Stimulated activated memory B cell treated with anti-CD40 and anti-IgM and Interleukin-4, amounts not matched to agents 10 μg/mL and 1 μg/mL and 100 μg/mL, for 72 hours (primary cell): ENCODE data around the gene ANKRD10.

Source experiments
- ATAC-seq: fragments of 150-1000 bp; cut with Tn5 transposase; 2 replicates; pipeline ENCODE4 v1.10.0; 2021
- H3K27ac Mint-ChIP-seq: one replicate; pipeline ENCODE4 v1.8.0; 2022; ENCODE audit warnings: mild to moderate bottlenecking, mixed read lengths
- H3K27me3 Mint-ChIP-seq: one replicate; pipeline ENCODE4 v1.8.0; 2022; ENCODE audit warnings: mixed read lengths
- H3K36me3 Mint-ChIP-seq: one replicate; pipeline ENCODE4 v1.8.0; 2022; ENCODE audit warnings: mixed read lengths
- H3K4me1 Mint-ChIP-seq: one replicate; pipeline ENCODE4 v1.8.0; 2022; ENCODE audit warnings: mixed read lengths
- H3K4me3 Mint-ChIP-seq: one replicate; pipeline ENCODE4 v1.8.0; 2022; ENCODE audit warnings: mild to moderate bottlenecking, moderate library complexity, mixed read lengths
- H3K9me3 Mint-ChIP-seq: one replicate; pipeline ENCODE4 v1.8.0; 2022; ENCODE audit warnings: mixed read lengths

ANKRD10 gene

GRCh38 chr13:110929104-110929777, 14.4 kb upstream of the ANKRD10 start:
- no peak overlapping the region for H3K4me3 Mint-ChIP-seq
- peak overlapping the region; percentile 44 for H3K27ac Mint-ChIP-seq
- peaks cover 10% of the 10 kb centered on the region for H3K36me3 Mint-ChIP-seq
- peaks cover 10% of the 10 kb centered on the region for H3K9me3 Mint-ChIP-seq
- H3K4me1 Mint-ChIP-seq: peaks cover 18% of the 10 kb centered on the region
- no peaks in the 10 kb centered on the region for H3K27me3 Mint-ChIP-seq
- peak; percentile 48 for ATAC-seq

GRCh38 chr13:110925023-110925612, 10.2 kb upstream of the ANKRD10 start:
- no peaks in the 10 kb centered on the region for H3K36me3 Mint-ChIP-seq
- ATAC-seq: no peak
- no peak overlapping the region for H3K4me3 Mint-ChIP-seq
- H3K9me3 Mint-ChIP-seq: no peaks in the 10 kb centered on the region
- no peaks in the 10 kb centered on the region for H3K27me3 Mint-ChIP-seq
- H3K4me1 Mint-ChIP-seq: peaks cover 51% of the 10 kb centered on the region
- peak overlapping the region; percentile 10 for H3K27ac Mint-ChIP-seq

- Mint-ChIP-seq H3K36me3 (no peaks in the 10 kb centered on the region), H3K27me3 (no peaks in the 10 kb centered on the region), H3K27ac (peak overlapping the region; percentile 10), H3K4me1 (peaks cover 53% of the 10 kb centered on the region), H3K9me3 (no peaks in the 10 kb centered on the region), H3K4me3 (no peak overlapping the region)
- ATAC-seq: no peak
Observed at GRCh38 chr13:110924639-110924934, 9.7 kb upstream of the ANKRD10 start.

- no peak for ATAC-seq
- Mint-ChIP-seq H3K27me3 (no peaks in the 10 kb centered on the region), H3K27ac (peak overlapping the region; percentile 10), H3K9me3 (no peaks in the 10 kb centered on the region), H3K4me3 (no peak overlapping the region), H3K36me3 (no peaks in the 10 kb centered on the region), H3K4me1 (peaks cover 52% of the 10 kb centered on the region)
Observed at GRCh38 chr13:110923777-110924638, 9.1 kb upstream of the ANKRD10 start.

GRCh38 chr13:110923086-110923485, 8.2 kb upstream of the ANKRD10 start:
- Mint-ChIP-seq H3K4me1 (peaks cover 52% of the 10 kb centered on the region), H3K27ac (no peak overlapping the region), H3K36me3 (no peaks in the 10 kb centered on the region), H3K4me3 (no peak overlapping the region), H3K27me3 (no peaks in the 10 kb centered on the region), H3K9me3 (no peaks in the 10 kb centered on the region)
- no peak for ATAC-seq

- H3K4me3 Mint-ChIP-seq: no peak overlapping the region
Observed at GRCh38 chr13:110922506-110922905, 7.6 kb upstream of the ANKRD10 start.

GRCh38 chr13:110921695-110922094, 6.8 kb upstream of the ANKRD10 start:
- no peaks in the 10 kb centered on the region for H3K27me3 Mint-ChIP-seq
- H3K4me3 Mint-ChIP-seq: peak overlapping the region; percentile 16
- peak overlapping the region; percentile 91 for H3K27ac Mint-ChIP-seq
- no peaks in the 10 kb centered on the region for H3K9me3 Mint-ChIP-seq
- H3K36me3 Mint-ChIP-seq: no peaks in the 10 kb centered on the region
- no peak for ATAC-seq
- H3K4me1 Mint-ChIP-seq: peaks cover 61% of the 10 kb centered on the region

More at GRCh38 chr13:110922506-110922905, 7.6 kb upstream of the ANKRD10 start:
- no peak for ATAC-seq
- no peaks in the 10 kb centered on the region for H3K27me3 Mint-ChIP-seq
- H3K9me3 Mint-ChIP-seq: no peaks in the 10 kb centered on the region
- H3K4me1 Mint-ChIP-seq: peaks cover 57% of the 10 kb centered on the region
- no peaks in the 10 kb centered on the region for H3K36me3 Mint-ChIP-seq
- H3K27ac Mint-ChIP-seq: no peak overlapping the region

GRCh38 chr13:110921209-110921608, 6.3 kb upstream of the ANKRD10 start:
- no peaks in the 10 kb centered on the region for H3K27me3 Mint-ChIP-seq
- peak; percentile 66 for ATAC-seq
- H3K9me3 Mint-ChIP-seq: no peaks in the 10 kb centered on the region
- H3K36me3 Mint-ChIP-seq: no peaks in the 10 kb centered on the region
- peak overlapping the region; percentile 91 for H3K27ac Mint-ChIP-seq
- H3K4me3 Mint-ChIP-seq: peak overlapping the region; percentile 16
- peaks cover 66% of the 10 kb centered on the region for H3K4me1 Mint-ChIP-seq

- Mint-ChIP-seq H3K9me3 (no peaks in the 10 kb centered on the region), H3K4me3 (peak overlapping the region; percentile 36), H3K27me3 (no peaks in the 10 kb centered on the region), H3K27ac (peak overlapping the region; percentile 91), H3K36me3 (no peaks in the 10 kb centered on the region), H3K4me1 (peaks cover 67% of the 10 kb centered on the region)
- ATAC-seq: no peak
Observed at GRCh38 chr13:110920038-110920437, 5.2 kb upstream of the ANKRD10 start.

- Mint-ChIP-seq H3K27me3 (no peaks in the 10 kb centered on the region), H3K4me3 (peak overlapping the region; percentile 90), H3K36me3 (no peaks in the 10 kb centered on the region), H3K4me1 (peaks cover 66% of the 10 kb centered on the region), H3K9me3 (no peaks in the 10 kb centered on the region), H3K27ac (peak overlapping the region; percentile 96)
- ATAC-seq: no peak
Observed at GRCh38 chr13:110916301-110917142, 1.7 kb upstream of the ANKRD10 start.

- Mint-ChIP-seq H3K36me3 (no peaks in the 10 kb centered on the region), H3K4me1 (peaks cover 66% of the 10 kb centered on the region), H3K4me3 (peak overlapping the region; percentile 90), H3K27me3 (no peaks in the 10 kb centered on the region), H3K9me3 (no peaks in the 10 kb centered on the region), H3K27ac (peak overlapping the region; percentile 96)
- no peak for ATAC-seq
Observed at GRCh38 chr13:110915874-110916206, 971 bp upstream of the ANKRD10 start.

GRCh38 chr13:110914331-110915056, 375 bp downstream of the ANKRD10 start:
- ATAC-seq: peak; percentile 58
- Mint-ChIP-seq H3K27ac (peak overlapping the region; percentile 96), H3K27me3 (no peaks in the 10 kb centered on the region), H3K9me3 (no peaks in the 10 kb centered on the region), H3K36me3 (peaks cover 3% of the 10 kb centered on the region), H3K4me1 (peaks cover 66% of the 10 kb centered on the region), H3K4me3 (peak overlapping the region; percentile 90)

GRCh38 chr13:110914081-110914330, 863 bp downstream of the ANKRD10 start:
- Mint-ChIP-seq H3K27me3 (no peaks in the 10 kb centered on the region), H3K9me3 (no peaks in the 10 kb centered on the region), H3K4me3 (peak overlapping the region; percentile 90), H3K4me1 (peaks cover 67% of the 10 kb centered on the region), H3K27ac (peak overlapping the region; percentile 96), H3K36me3 (peaks cover 8% of the 10 kb centered on the region)
- no peak for ATAC-seq

- Mint-ChIP-seq H3K27me3 (no peaks in the 10 kb centered on the region), H3K4me1 (peaks cover 67% of the 10 kb centered on the region), H3K27ac (peak overlapping the region; percentile 96), H3K36me3 (peaks cover 13% of the 10 kb centered on the region), H3K4me3 (peak overlapping the region; percentile 90), H3K9me3 (no peaks in the 10 kb centered on the region)
- ATAC-seq: no peak
Observed at GRCh38 chr13:110913322-110914080, 1.4 kb downstream of the ANKRD10 start.
